ENCODE data around the gene MYO18A.
A peak's percentile ranks its signal among the peaks of the same experiment; 100 is the strongest.

Gene MYO18A

DNA sequence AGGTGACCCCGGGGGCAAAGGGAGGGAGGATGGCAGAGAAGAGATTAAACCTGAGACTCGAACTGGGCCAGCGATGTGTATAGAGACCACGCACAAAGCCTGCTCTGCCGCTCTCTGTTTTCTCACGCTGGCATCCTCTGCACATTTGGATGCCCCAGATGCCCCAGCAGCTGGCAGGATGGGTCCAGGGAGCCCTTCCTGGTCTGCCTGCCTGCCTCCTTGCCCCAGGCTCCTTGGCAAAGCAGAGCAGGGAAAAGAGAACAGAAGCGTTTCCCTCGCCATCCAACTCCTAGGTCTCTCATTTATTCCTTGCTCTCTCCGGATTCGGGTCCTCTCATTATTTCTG, 142.5 kb downstream of the MYO18A start (continued):
- TF ChIP-seq, protein P1, sequence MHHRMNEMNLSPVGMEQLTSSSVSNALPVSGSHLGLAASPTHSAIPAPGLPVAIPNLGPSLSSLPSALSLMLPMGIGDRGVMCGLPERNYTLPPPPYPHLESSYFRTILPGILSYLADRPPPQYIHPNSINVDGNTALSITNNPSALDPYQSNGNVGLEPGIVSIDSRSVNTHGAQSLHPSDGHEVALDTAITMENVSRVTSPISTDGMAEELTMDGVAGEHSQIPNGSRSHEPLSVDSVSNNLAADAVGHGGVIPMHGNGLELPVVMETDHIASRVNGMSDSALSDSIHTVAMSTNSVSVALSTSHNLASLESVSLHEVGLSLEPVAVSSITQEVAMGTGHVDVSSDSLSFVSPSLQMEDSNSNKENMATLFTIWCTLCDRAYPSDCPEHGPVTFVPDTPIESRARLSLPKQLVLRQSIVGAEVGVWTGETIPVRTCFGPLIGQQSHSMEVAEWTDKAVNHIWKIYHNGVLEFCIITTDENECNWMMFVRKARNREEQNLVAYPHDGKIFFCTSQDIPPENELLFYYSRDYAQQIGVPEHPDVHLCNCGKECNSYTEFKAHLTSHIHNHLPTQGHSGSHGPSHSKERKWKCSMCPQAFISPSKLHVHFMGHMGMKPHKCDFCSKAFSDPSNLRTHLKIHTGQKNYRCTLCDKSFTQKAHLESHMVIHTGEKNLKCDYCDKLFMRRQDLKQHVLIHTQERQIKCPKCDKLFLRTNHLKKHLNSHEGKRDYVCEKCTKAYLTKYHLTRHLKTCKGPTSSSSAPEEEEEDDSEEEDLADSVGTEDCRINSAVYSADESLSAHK (tag by site-specific recombination; IDR thresholded peaks at IDR 0.05): no peak
- TF ChIP-seq HOXA7 (CRISPR knock-in tag; IDR thresholded peaks at IDR 0.05; ENCODE audit: borderline replicate concordance): no peak
- TF ChIP-seq, protein P2, sequence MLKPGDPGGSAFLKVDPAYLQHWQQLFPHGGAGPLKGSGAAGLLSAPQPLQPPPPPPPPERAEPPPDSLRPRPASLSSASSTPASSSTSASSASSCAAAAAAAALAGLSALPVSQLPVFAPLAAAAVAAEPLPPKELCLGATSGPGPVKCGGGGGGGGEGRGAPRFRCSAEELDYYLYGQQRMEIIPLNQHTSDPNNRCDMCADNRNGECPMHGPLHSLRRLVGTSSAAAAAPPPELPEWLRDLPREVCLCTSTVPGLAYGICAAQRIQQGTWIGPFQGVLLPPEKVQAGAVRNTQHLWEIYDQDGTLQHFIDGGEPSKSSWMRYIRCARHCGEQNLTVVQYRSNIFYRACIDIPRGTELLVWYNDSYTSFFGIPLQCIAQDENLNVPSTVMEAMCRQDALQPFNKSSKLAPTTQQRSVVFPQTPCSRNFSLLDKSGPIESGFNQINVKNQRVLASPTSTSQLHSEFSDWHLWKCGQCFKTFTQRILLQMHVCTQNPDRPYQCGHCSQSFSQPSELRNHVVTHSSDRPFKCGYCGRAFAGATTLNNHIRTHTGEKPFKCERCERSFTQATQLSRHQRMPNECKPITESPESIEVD (tag by site-specific recombination; IDR thresholded peaks at IDR 0.05): no peak
- TF ChIP-seq BCL11A (tag by site-specific recombination; IDR thresholded peaks at IDR 0.05; ENCODE audit: low read depth): no peak
- TF ChIP-seq, protein P3, sequence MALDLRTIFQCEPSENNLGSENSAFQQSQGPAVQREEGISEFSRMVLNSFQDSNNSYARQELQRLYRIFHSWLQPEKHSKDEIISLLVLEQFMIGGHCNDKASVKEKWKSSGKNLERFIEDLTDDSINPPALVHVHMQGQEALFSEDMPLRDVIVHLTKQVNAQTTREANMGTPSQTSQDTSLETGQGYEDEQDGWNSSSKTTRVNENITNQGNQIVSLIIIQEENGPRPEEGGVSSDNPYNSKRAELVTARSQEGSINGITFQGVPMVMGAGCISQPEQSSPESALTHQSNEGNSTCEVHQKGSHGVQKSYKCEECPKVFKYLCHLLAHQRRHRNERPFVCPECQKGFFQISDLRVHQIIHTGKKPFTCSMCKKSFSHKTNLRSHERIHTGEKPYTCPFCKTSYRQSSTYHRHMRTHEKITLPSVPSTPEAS (tag by site-specific recombination; IDR thresholded peaks at IDR 0.05): no peak
- TF ChIP-seq, protein P4, sequence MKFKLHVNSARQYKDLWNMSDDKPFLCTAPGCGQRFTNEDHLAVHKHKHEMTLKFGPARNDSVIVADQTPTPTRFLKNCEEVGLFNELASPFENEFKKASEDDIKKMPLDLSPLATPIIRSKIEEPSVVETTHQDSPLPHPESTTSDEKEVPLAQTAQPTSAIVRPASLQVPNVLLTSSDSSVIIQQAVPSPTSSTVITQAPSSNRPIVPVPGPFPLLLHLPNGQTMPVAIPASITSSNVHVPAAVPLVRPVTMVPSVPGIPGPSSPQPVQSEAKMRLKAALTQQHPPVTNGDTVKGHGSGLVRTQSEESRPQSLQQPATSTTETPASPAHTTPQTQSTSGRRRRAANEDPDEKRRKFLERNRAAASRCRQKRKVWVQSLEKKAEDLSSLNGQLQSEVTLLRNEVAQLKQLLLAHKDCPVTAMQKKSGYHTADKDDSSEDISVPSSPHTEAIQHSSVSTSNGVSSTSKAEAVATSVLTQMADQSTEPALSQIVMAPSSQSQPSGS (tag by site-specific recombination; IDR thresholded peaks at IDR 0.05; ENCODE audit: low read depth): no peak
- TF ChIP-seq, protein P5, sequence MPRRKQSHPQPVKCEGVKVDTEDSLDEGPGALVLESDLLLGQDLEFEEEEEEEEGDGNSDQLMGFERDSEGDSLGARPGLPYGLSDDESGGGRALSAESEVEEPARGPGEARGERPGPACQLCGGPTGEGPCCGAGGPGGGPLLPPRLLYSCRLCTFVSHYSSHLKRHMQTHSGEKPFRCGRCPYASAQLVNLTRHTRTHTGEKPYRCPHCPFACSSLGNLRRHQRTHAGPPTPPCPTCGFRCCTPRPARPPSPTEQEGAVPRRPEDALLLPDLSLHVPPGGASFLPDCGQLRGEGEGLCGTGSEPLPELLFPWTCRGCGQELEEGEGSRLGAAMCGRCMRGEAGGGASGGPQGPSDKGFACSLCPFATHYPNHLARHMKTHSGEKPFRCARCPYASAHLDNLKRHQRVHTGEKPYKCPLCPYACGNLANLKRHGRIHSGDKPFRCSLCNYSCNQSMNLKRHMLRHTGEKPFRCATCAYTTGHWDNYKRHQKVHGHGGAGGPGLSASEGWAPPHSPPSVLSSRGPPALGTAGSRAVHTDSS (tag by site-specific recombination; IDR thresholded peaks at IDR 0.05): no peak

DNA sequence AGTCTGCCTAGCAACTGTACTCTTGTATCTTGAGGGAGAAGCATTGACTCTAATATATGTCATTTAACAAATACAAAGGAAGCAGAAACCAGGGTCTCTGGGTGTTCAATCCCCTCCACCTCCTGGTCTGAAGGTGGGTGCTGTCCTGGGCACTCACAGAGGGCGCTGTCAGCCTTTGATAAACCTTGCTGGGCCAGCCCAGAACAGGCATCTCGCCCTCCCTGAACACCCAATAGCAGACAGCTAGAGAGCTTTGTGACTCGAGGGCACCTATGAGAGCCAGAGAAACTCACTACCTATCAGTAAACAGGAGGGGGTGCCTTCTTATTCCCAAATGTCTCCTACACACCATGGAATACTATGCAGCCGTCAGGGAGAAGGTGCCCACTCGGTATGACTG, 143.6 kb downstream of the MYO18A start:
- Histone ChIP-seq H3K4me3 (ENCODE audit: low read depth, low read length) (no peak overlapping the region), H3K27ac (ENCODE audit: extremely low read depth, low read depth, low read length) (no peak overlapping the region), H3K4me1 (ENCODE audit: control insufficient read depth, insufficient read depth, low read length) (no peaks in the 10 kb centered on the region; the same call in 1 of the 2 replicates), H3K36me3 (ENCODE audit: control insufficient read depth in 2 of 2, insufficient read depth in 1 of 2, low read length in 2 of 2) (no peaks in the 10 kb centered on the region), H3K9me3 (ENCODE audit: control insufficient read depth, insufficient read depth, low read depth, low read length) (no peaks in the 10 kb centered on the region)
- no peak for TF ChIP-seq ZNF626 (tag by site-specific recombination; IDR thresholded peaks at IDR 0.05)
- ChIA-PET CTCF (interaction anchor here (0.9 to 2.6 kb wide), 2 partner anchors 75 to 81 kb away, joined by 3 to 9 read pairs; no protein-coding TSS in a partner anchor), POLR2A (no interaction called here)

DNA sequence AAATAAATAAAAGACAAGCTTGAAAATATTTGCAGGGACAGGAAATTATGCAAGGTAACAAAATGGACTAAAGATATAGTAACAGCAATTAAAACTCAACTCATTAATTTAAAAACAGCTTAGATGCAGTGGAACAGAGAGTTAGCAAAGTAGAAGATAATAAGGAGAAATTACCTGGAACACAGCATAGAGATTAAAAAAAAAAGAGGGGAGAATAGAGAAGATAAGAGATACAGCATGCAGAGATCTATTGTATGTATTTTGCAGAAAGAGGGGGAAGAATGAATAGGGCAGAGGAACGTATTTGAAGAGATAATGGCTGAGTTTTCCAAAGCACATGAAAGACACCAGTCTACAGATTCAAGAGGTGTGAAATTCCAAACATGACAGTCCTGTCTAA, 145.7 kb downstream of the MYO18A start:
- POLR2A ChIA-PET: no interaction called here
- H3K27ac ChIP-seq (ENCODE audit: extremely low read depth, low read depth, low read length): no peak overlapping the region
- CTCF ChIA-PET: interaction anchor here (0.7 to 3.2 kb wide), 5 partner anchors 9 to 82 kb away, joined by 3 to 14 read pairs (median 10); partner anchors contain the start of gene PIPOX
- no peaks in the 10 kb centered on the region for H3K4me1 ChIP-seq (ENCODE audit: control insufficient read depth, insufficient read depth, low read length)
- H3K36me3 ChIP-seq (ENCODE audit: control insufficient read depth in 2 of 2, insufficient read depth in 1 of 2, low read length in 2 of 2): no peaks in the 10 kb centered on the region
- no peak overlapping the region for H3K4me3 ChIP-seq (ENCODE audit: low read depth, low read length)
- H3K9me3 ChIP-seq (ENCODE audit: control insufficient read depth, insufficient read depth, low read depth, low read length): no peaks in the 10 kb centered on the region
- peak; percentile 58 for TF ChIP-seq SETDB1 (IDR thresholded peaks at IDR 0.05; ENCODE audit: insufficient read length, low read length)
- TF ChIP-seq ZNF426 (tag by site-specific recombination; IDR thresholded peaks at IDR 0.05): no peak
- no peak for TF ChIP-seq ZNF555 (tag by site-specific recombination; conservative IDR thresholded peaks at IDR 0.05)
- TF ChIP-seq ZNF658 (tag by site-specific recombination; IDR thresholded peaks at IDR 0.05): no peak
- TF ChIP-seq, protein P6, sequence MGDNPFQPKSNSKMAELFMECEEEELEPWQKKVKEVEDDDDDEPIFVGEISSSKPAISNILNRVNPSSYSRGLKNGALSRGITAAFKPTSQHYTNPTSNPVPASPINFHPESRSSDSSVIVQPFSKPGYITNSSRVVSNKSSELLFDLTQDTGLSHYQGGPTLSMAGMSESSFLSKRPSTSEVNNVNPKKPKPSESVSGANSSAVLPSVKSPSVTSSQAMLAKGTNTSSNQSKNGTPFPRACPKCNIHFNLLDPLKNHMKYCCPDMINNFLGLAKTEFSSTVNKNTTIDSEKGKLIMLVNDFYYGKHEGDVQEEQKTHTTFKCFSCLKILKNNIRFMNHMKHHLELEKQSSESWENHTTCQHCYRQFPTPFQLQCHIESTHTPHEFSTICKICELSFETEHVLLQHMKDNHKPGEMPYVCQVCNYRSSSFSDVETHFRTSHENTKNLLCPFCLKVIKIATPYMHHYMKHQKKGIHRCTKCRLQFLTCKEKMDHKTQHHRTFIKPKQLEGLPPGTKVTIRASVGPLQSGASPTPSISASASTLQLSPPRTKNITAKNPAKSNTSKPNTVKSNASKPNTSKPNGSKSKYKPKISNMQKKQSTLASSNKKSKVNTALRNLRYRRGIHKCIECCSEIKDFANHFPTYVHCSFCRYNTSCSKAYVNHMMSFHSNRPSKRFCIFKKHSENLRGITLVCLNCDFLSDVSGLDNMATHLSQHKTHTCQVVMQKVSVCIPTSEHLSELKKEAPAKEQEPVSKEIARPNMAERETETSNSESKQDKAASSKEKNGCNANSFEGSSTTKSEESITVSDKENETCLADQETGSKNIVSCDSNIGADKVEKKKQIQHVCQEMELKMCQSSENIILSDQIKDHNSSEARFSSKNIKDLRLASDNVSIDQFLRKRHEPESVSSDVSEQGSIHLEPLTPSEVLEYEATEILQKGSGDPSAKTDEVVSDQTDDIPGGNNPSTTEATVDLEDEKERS (tag by site-specific recombination; IDR thresholded peaks at IDR 0.05): peak; percentile 80; the same call in 1 of the 2 replicates
- TF ChIP-seq ZNF530 (tag by site-specific recombination; IDR thresholded peaks at IDR 0.05; ENCODE audit: low read depth): no peak
- no peak for TF ChIP-seq ZFP41 (tag by site-specific recombination; IDR thresholded peaks at IDR 0.05; ENCODE audit: borderline replicate concordance)
- no peak for TF ChIP-seq ZNF133 (tag by site-specific recombination; IDR thresholded peaks at IDR 0.05)
- TF ChIP-seq ZNF2 (tag by site-specific recombination; IDR thresholded peaks at IDR 0.05): no peak
- peak; percentile 23; the same call in 1 of the 2 replicates for TF ChIP-seq ZNF610 (tag by site-specific recombination; IDR thresholded peaks at IDR 0.05; ENCODE audit: borderline replicate concordance)
- TF ChIP-seq, protein P7, sequence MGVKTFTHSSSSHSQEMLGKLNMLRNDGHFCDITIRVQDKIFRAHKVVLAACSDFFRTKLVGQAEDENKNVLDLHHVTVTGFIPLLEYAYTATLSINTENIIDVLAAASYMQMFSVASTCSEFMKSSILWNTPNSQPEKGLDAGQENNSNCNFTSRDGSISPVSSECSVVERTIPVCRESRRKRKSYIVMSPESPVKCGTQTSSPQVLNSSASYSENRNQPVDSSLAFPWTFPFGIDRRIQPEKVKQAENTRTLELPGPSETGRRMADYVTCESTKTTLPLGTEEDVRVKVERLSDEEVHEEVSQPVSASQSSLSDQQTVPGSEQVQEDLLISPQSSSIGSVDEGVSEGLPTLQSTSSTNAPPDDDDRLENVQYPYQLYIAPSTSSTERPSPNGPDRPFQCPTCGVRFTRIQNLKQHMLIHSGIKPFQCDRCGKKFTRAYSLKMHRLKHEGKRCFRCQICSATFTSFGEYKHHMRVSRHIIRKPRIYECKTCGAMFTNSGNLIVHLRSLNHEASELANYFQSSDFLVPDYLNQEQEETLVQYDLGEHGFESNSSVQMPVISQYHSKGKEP (tag by site-specific recombination; IDR thresholded peaks at IDR 0.05): no peak

All from HEK293 (cell line).